Activated T-helper 1 cell treated with anti-CD3 and anti-CD28 coated beads, Interleukin-12 subunit alpha, Interleukin-12 subunit beta, Interleukin-2, Interleukin-4 antibody, amounts not matched to agents 30 ng/mL and 10 ng/mL and 1 ng/mL, durations not matched to agents 14 hours and 24 hours and 36 hours (primary cell): ENCODE results near the gene KIF6. TPM values are rescaled to one million over a fixed set of nuclear protein-coding genes. Genes with fewer than 3 reads are reported as not detected.
A peak's percentile ranks its signal among the peaks of the same experiment; 100 is the strongest.

Experiments
- DNase-seq: peaks from one replicate; pipeline ENCODE4 v3.0.0; 2021; ENCODE audit warnings: low spot score
- H3K27ac Mint-ChIP-seq: one replicate; pipeline ENCODE4 v1.8.0; 2021; ENCODE audit warnings: mild to moderate bottlenecking, mixed read lengths
- H3K27me3 Mint-ChIP-seq: one replicate; pipeline ENCODE4 v1.8.0; 2022; ENCODE audit warnings: mild to moderate bottlenecking, moderate library complexity, mixed read lengths; ENCODE audit not compliant: insufficient read depth
- H3K36me3 Mint-ChIP-seq: one replicate; pipeline ENCODE4 v1.8.0; 2021; ENCODE audit warnings: low read depth, mixed read lengths
- H3K4me1 Mint-ChIP-seq: one replicate; pipeline ENCODE4 v1.8.0; 2021; ENCODE audit warnings: low read depth, mixed read lengths
- H3K4me3 Mint-ChIP-seq: one replicate; pipeline ENCODE4 v1.8.0; 2021; ENCODE audit warnings: mild to moderate bottlenecking, moderate library complexity, mixed read lengths
- H3K9me3 Mint-ChIP-seq: one replicate; pipeline ENCODE4 v1.8.0; 2021; ENCODE audit warnings: mixed read lengths
- intact Hi-C: fragments of 100-400 bp; cut with micrococcal nuclease; formaldehyde crosslinking; loops from one replicate; pipeline ENCODE4 v1.15.1; 2024
- total RNA-seq: library from RNA; stranded (reverse); gene quantifications from 2 replicates; pipeline ENCODE4 v1.2.3, GENCODE V29; 2022

The KIF6 gene
- total RNA-seq, 1 donor from 2014 or later: 0.08 TPM

DNA sequence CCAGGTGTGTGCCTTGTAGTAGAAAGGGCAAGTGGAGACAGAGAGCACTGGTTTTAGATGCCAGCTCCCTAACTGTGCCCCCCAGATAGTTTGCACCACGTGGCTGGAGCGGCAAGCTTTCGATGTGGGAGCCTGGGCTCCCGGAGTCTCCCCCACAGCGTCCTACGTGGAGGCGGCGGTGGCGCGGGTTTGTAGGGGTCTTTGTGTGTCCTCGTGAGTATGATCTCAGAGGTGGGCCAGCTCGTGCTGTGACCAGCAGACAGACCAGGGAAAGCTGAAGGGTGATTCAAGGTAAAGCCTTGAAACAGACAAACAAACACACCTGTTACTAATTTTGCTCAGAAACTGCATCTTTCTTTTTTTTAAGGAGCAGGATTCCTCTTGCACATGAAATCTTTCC lies 397.1 kb downstream of the KIF6 start:
- Mint-ChIP-seq H3K4me1 (no peaks in the 10 kb centered on the region), H3K27me3 (peaks cover 7% of the 10 kb centered on the region), H3K4me3 (no peak overlapping the region), H3K9me3 (no peaks in the 10 kb centered on the region), H3K27ac (no peak overlapping the region), H3K36me3 (no peaks in the 10 kb centered on the region)
- no peak for DNase-seq
- intact Hi-C loops: no loop called here

DNA sequence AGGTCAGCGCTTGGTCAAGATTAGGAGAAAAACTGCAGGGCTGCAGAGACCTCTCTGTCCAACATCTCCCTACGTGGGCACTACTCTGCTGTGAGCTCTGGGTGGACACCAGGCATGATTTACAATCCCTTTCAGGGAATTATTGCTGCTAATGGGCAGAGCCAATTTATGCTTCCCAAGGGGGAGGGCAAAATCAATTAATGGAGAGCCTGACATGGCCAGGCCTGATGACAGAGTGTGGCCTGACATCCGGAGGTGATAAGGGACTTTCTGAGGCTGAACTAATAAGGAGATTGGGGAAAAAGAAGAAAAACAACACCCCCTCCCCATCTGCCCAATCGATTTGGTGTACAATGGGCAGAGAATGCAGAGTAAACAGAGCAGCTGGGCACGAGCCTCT lies 397.7 kb downstream of the KIF6 start:
- Mint-ChIP-seq H3K36me3 (no peaks in the 10 kb centered on the region), H3K27ac (no peak overlapping the region), H3K4me1 (no peaks in the 10 kb centered on the region), H3K4me3 (no peak overlapping the region), H3K9me3 (no peaks in the 10 kb centered on the region), H3K27me3 (peaks cover 7% of the 10 kb centered on the region)
- no peak for DNase-seq
- intact Hi-C loops: no loop called here

DNA sequence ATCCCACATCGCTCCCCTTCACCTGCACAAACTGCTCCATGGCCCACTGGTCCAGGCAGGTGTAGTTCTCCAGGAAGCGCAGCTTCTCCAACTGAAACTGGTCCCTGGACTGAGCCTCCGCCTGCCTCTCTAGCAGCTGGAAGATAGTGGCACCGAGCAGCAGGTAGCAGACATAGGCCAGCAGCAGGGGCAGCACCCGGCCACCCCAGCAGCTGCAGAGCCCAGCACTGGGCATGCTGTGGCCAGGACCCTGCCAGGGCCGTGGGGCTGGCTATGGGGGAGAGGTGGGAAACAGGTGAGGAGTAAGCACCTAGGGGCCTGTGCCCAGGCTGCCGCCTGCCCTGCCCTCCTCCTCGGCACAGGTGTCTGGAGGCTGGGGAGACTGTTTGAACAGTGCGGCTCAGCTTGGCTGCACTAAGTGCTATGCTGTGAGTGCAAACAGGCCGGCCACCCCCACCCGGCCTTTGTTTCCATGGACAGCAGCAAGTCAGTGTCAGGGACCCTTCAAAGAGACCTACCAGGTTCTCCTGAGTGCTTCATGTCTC lies 402.8 kb downstream of the KIF6 start, which contains the start of gene KCNK16:
TSS of gene KCNK16 (minus strand) at position 397 of the 545 bp plus-strand sequence. CDS start at position 235, 162 bp downstream.
- no peak for DNase-seq
- Mint-ChIP-seq H3K4me1 (no peaks in the 10 kb centered on the region), H3K36me3 (no peaks in the 10 kb centered on the region), H3K27me3 (peaks cover 9% of the 10 kb centered on the region), H3K9me3 (no peaks in the 10 kb centered on the region), H3K27ac (no peak within 1 kb of the TSS), H3K4me3 (no peak within 1 kb of the TSS)
- intact Hi-C loops: no loop called here

DNA sequence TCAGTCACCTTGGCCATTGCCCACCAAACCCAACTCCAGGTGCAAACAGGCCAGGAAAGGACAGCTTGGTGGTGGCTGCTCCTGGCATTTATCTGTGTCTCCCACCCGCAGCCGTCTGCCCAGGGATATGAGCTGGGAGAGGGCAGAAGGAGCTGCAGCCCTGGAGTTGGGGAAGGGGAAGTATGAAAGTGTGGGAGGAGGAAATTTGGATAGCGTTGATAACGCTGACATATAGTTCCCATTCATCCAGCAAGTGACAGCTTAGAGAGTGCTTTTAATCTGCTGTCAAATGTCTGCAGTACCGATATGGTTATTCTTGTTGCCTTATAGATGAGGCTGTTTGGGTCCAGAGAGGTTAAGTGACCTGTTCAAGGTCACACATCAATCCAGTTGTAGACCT lies 403.4 kb downstream of the KIF6 start:
- Mint-ChIP-seq H3K36me3 (no peaks in the 10 kb centered on the region), H3K9me3 (no peaks in the 10 kb centered on the region), H3K27me3 (peaks cover 12% of the 10 kb centered on the region), H3K27ac (no peak overlapping the region), H3K4me1 (no peaks in the 10 kb centered on the region), H3K4me3 (no peak overlapping the region)
- intact Hi-C loops: no loop called here
- DNase-seq: no peak

DNA sequence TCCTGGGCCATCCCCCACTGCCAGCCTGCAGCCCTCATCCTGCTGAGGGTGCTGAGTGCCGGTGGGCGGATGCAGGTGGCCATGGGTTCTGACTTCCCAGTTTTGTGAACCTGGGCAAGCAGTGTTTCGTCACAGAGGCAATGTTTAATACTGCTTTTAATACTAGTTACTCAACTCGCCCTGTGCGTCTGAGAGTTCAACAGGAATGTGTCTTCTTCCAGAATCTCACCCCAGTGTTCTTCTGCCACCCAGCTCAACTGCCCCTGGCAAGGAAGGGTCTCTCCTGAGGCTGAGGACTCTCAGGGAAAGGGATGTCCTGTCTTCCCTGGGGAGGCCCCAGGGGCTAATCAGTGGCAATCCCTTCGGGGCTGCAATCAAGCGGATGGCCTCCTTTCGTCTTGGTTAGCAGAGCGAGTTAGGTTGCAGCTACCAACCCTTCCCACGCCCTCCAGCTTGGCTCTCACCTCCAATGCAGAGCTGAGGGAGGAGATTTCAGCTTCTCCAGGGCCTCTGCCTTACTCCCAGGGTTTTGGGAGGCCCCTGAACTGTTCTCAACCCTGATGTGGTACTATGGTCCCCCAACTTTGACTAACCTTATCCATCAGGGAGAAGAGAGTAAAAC lies 404.7 kb downstream of the KIF6 start:
- Mint-ChIP-seq H3K4me1 (no peaks in the 10 kb centered on the region), H3K27me3 (peaks cover 21% of the 10 kb centered on the region), H3K4me3 (no peak overlapping the region), H3K27ac (no peak overlapping the region), H3K36me3 (no peaks in the 10 kb centered on the region), H3K9me3 (no peaks in the 10 kb centered on the region)
- no peak for DNase-seq
- intact Hi-C loops: no loop called here

DNA sequence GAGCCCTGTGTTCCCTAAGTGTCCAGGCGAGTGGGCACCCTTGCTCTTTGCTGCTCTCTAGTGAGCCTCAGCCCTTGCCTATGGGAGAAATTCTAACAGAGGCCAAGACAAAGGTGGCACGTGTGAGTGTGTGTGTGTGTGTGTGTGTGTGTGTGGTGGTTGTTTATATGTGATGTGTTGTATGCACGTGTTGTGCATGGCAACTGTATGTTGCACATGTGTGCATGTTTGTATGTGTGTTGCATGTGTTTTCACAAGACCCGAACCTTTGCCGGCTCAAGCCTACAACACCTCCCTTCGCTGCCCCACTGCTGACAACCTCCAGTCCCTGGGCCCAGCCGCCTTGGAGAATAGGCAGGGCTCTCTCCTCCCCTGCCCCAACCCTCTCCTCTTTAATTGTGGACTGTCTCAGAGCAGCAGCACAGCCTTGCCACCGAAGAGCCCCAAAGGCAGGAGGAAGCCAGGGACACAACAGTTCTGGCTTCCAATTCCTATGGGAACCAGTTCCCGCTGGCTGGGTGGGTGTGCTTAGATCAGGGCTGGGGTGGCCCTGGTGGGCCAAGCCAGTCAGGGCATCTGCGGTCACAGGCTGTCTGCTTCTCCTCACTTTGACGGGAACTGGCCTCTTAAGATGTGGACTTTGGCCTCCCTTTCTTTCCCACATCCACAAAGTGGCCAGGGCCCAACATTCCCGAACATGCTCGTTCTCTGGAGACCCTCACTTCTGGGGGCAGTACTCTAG lies 405.4 kb downstream of the KIF6 start:
- DNase-seq: no peak
- Mint-ChIP-seq H3K4me1 (no peaks in the 10 kb centered on the region), H3K36me3 (no peaks in the 10 kb centered on the region), H3K9me3 (no peaks in the 10 kb centered on the region), H3K27ac (no peak overlapping the region), H3K4me3 (no peak overlapping the region), H3K27me3 (peaks cover 27% of the 10 kb centered on the region)
- intact Hi-C loops: no loop called here

DNA sequence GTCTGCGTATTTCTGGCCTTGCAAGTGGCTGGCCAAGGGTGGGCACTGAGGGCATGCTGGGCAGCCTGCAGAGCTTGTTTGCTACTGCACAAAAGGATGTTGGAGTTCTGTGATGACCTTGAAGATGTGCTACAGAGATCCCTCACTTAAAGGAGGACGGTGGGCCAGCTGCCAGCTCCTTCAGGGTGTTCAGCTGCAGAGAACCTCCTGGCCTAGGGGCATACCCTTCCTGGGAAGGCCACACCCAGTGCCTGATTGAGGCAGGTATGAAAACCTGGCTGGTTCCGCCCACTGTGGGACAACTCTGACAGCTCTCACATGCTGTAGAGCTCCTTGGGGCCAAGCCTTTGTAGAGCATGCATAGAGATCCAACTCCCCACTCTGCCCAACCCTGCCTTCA lies 408.0 kb downstream of the KIF6 start:
- no peaks in the 10 kb centered on the region for H3K4me1 Mint-ChIP-seq
- H3K36me3 Mint-ChIP-seq: no peaks in the 10 kb centered on the region
- intact Hi-C loops: no loop called here
- DNase-seq: no peak
- H3K27ac Mint-ChIP-seq: no peak overlapping the region
- H3K4me3 Mint-ChIP-seq: no peak overlapping the region
- H3K9me3 Mint-ChIP-seq: no peaks in the 10 kb centered on the region
- H3K27me3 Mint-ChIP-seq: peaks cover 34% of the 10 kb centered on the region

DNA sequence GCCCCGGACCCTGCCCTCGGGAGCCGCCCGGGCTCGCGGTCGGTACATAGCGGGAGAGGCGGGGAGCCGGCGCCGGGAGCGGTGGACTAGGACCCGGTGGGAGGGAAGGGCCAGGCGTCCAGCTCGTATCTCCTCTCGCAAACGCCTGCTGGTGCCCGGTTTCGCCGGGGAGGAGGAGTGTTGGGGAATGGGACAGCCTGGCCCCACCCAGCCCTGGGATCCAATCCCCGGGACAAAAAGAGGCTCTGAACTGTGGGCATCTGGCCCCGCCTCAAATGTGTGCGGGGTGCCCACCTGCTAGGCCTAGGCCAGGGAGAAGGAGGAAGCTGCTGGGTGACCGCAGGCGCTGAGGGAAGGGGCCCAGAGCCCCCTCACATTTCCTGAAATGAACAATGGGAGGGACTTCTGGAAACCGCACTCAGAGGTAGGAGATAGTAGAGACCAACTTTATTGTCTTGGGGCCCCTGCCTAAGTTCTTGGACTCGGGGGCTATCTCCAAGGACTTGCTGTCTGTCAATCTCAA lies 410.9 kb downstream of the KIF6 start, which contains the start of gene KCNK17:
TSS of gene KCNK17 (minus strand) at position 147 of the 523 bp plus-strand sequence. CDS start at position 48, 99 bp downstream.
- no peak for DNase-seq
- Mint-ChIP-seq H3K9me3 (no peaks in the 10 kb centered on the region), H3K27me3 (peaks cover 48% of the 10 kb centered on the region), H3K27ac (no peak within 1 kb of the TSS), H3K36me3 (no peaks in the 10 kb centered on the region), H3K4me1 (no peaks in the 10 kb centered on the region), H3K4me3 (no peak within 1 kb of the TSS)
- intact Hi-C loops: no loop called here

DNA sequence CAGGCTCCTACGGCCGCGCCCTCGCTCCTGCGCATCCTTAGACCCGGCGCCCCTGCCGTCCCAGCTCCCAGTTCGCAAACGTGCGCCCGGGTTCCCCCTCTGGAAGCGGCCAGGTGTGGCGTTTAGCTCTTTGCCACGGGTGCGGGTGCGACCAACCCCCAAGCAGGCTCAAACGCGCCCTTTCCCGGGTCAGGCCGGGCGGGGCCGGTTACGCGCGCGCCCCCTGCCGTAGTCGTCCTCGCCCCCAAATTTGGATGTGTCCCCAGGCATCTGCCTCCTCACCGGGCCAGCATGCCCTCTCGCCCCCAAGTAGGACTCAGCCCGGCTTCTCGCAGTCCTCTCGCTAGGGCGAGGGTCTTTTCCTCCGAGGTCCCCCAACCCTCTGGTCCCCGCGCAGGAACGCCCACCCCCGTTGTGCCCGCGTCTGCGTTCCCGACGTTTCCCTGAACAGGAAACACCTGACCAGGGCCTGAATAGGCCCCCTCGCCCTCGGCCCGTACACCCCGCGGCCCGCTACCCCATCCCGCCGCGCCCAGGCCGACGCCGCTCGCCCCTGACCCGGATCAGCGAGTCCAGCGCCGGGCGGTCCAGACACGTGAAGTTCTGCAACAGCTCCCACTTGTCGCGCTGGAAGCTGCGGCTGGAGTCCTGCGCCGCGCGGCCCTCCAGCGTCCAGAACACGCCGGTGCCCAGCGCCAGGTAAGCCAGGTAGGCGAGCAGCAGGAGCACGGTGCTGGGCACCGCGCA lies 411.5 kb downstream of the KIF6 start:
- Mint-ChIP-seq H3K27me3 (peaks cover 44% of the 10 kb centered on the region), H3K4me3 (no peak overlapping the region), H3K4me1 (no peaks in the 10 kb centered on the region), H3K27ac (no peak overlapping the region), H3K36me3 (no peaks in the 10 kb centered on the region), H3K9me3 (no peaks in the 10 kb centered on the region)
- intact Hi-C loops: no loop called here
- no peak for DNase-seq

DNA sequence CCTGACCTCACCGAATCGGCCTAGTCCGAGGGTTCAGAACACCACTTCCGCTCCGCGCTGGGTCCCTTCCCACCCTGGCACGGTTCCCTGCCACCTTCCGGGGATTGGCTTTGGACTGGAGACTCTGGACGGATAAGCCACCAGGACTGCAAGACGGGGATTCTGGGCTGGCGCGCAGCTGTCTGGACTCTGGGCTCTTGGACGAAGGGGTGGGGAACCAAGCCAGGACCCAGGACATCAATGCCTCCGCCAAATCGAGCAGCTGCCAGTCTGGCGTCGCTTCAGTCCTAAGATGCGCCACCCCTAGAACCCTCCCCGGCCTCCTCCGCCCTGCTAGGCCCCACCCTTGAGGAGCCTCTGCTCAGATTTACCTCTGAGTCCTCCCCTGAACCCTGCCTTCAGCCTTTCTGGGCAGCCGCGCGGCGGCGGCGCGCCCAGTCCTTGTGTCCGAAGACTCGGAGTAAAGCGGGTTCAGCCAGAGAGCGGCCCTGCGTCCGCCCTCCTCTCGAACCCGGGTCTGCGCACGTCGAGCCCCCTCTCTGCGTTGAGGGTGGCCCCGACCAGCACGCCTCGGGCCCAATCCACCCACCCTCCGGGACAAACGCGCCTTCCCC lies 412.2 kb downstream of the KIF6 start:
- no peaks in the 10 kb centered on the region for H3K36me3 Mint-ChIP-seq
- no peak overlapping the region for H3K4me3 Mint-ChIP-seq
- no peak for DNase-seq
- intact Hi-C loops: no loop called here
- no peaks in the 10 kb centered on the region for H3K4me1 Mint-ChIP-seq
- H3K27ac Mint-ChIP-seq: no peak overlapping the region
- peaks cover 43% of the 10 kb centered on the region for H3K27me3 Mint-ChIP-seq
- H3K9me3 Mint-ChIP-seq: no peaks in the 10 kb centered on the region

DNA sequence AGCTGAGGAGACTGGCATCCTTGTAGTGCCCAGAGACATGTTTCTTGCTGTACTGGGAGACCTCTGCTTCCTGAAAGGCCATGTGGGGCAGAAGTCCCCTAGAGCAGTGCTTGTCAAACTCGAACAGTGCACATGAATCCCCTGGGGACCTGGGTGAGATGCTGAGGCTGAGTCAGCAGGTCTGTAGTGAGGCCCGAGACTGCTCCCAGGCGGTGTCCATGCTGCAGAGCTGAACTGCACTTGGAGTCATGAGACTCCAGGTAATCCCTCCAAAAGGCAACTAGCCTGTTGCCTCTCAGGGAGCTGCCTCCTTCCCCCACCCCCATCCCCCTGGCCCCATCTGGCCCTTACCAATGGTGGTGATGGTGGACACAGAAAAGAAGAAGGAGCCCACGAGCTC lies 414.7 kb downstream of the KIF6 start:
- H3K27me3 Mint-ChIP-seq: peaks cover 32% of the 10 kb centered on the region
- no peak overlapping the region for H3K4me3 Mint-ChIP-seq
- H3K9me3 Mint-ChIP-seq: no peaks in the 10 kb centered on the region
- H3K4me1 Mint-ChIP-seq: no peaks in the 10 kb centered on the region
- intact Hi-C loops: loop anchor here (1.0 kb wide), 3 partner anchors 144 to 438 kb away; no protein-coding TSS in a partner anchor
- no peak for DNase-seq
- no peak overlapping the region for H3K27ac Mint-ChIP-seq
- no peaks in the 10 kb centered on the region for H3K36me3 Mint-ChIP-seq

DNA sequence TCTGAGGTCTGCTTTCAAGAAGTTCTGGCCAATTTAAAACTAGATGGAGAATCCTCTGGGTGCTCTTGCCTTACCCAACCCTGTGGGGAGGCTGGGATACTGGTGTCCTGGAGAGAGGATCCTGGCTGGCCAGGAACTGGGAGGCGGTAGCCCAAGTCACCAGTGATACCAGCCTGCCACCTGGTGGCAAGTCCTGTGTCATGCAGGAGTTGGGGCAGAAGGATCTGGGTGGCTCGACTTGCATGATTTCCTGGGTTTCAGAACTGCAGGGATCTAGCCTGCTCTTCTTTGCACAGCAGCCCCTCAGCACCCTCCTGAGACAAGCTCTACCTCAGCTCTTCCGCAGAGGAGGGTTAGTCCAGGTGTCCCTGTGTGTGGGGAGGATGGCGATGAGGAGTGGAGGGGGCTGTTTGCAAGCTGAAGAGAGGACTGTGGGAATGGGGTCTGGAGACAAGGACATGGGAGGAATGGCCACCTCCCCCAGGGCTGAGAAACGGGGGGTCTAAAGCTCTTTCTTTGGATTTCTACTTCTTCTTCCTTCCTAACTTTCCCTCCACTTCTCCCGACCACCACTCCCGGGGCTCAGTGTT lies 415.2 kb downstream of the KIF6 start:
- Mint-ChIP-seq H3K27ac (no peak overlapping the region), H3K4me1 (no peaks in the 10 kb centered on the region), H3K9me3 (no peaks in the 10 kb centered on the region), H3K27me3 (peaks cover 28% of the 10 kb centered on the region), H3K4me3 (no peak overlapping the region), H3K36me3 (no peaks in the 10 kb centered on the region)
- peak; percentile 38 for DNase-seq
- intact Hi-C loops: loop anchor here (1.0 kb wide), 3 partner anchors 144 to 438 kb away; no protein-coding TSS in a partner anchor
